C4-2B (cell line): ENCODE results near the gene CACNB4.

ENCODE experiments used
- CTCF ChIP-seq: fragments of 450-650 bp; conservative IDR thresholded peaks from 2 replicates; pipeline ENCODE4 v1.5.1; 2017; ENCODE audit warnings: mild to moderate bottlenecking
- ZFX ChIP-seq: fragments of 450-650 bp; IDR thresholded peaks from 2 replicates; pipeline ENCODE4 v1.6.1; 2017

- TF ChIP-seq CTCF: no peak
- no peak for TF ChIP-seq ZFX
These were observed 167.7 kb downstream of the CACNB4 start for GRCh38 chr2:151931030-151931611.
